GM12878 (cell line): ENCODE results near the gene CASP10.

Experiments used
- ATF7 ChIP-seq: fragments of 450-650 bp; IDR thresholded peaks from 2 replicates; pipeline ENCODE4 v1.6.1; 2016; ENCODE audit warnings: low read depth, mild to moderate bottlenecking
- GABPA ChIP-seq: IDR thresholded peaks from 2 replicates; pipeline ENCODE4 v1.6.1; 2014; ENCODE audit warnings: antibody characterized with exemption, low read depth, mild to moderate bottlenecking, inconsistent platforms
- NFYA ChIP-seq: IDR thresholded peaks from 2 replicates; pipeline ENCODE4 v1.6.1; 2011; ENCODE audit warnings: low read depth, mild to moderate bottlenecking, low read length, improper control_type of control experiment, borderline replicate concordance
- NKRF ChIP-seq: fragments of 450-650 bp; conservative IDR thresholded peaks from 2 replicates; pipeline ENCODE4 v1.6.1; 2017; ENCODE audit warnings: mild to moderate bottlenecking, moderate library complexity
- POLR2AphosphoS2 ChIP-seq: IDR thresholded peaks from 2 replicates; pipeline ENCODE4 v1.6.1; 2011; ENCODE audit warnings: low read depth, mild to moderate bottlenecking, low read length, improper control_type of control experiment, moderate library complexity
- POLR2AphosphoS5 ChIP-seq: IDR thresholded peaks from 2 replicates; pipeline ENCODE4 v1.6.1; 2011; ENCODE audit warnings: mild to moderate bottlenecking, low read length, inconsistent platforms
- YY1 ChIP-seq: IDR thresholded peaks from 2 replicates; pipeline ENCODE4 v1.6.1; 2011; ENCODE audit warnings: low read depth, mild to moderate bottlenecking, low read length
- ZNF274 ChIP-seq: IDR thresholded peaks from one replicate; pipeline ENCODE4 v1.8.0; 2011; ENCODE audit not compliant: insufficient read length, insufficient read depth
- TF ChIP-seq, protein P1 (sequence below), 3 experiments: IDR thresholded peaks in 2 of 3; conservative IDR thresholded peaks in 1 of 3; 2 replicates each; pipeline ENCODE4 v1.5.1; 2011; ENCODE audit warnings: low read depth in 3 of 3, low read length in 3 of 3, mild to moderate bottlenecking in 3 of 3, control low read depth in 2 of 3, moderate library complexity in 2 of 3, inconsistent platforms in 1 of 3, mixed read lengths in 1 of 3; ENCODE audit not compliant: control insufficient read depth in 2 of 3, insufficient read depth in 1 of 3; ENCODE audit errors: extremely low read depth in 1 of 3
- TF ChIP-seq, protein P2 (sequence below): IDR thresholded peaks from 2 replicates; pipeline ENCODE4 v1.6.1; 2011; ENCODE audit warnings: low read depth, mild to moderate bottlenecking, low read length, moderate library complexity, borderline replicate concordance; ENCODE audit errors: extremely low read depth

- TF ChIP-seq, protein P1, sequence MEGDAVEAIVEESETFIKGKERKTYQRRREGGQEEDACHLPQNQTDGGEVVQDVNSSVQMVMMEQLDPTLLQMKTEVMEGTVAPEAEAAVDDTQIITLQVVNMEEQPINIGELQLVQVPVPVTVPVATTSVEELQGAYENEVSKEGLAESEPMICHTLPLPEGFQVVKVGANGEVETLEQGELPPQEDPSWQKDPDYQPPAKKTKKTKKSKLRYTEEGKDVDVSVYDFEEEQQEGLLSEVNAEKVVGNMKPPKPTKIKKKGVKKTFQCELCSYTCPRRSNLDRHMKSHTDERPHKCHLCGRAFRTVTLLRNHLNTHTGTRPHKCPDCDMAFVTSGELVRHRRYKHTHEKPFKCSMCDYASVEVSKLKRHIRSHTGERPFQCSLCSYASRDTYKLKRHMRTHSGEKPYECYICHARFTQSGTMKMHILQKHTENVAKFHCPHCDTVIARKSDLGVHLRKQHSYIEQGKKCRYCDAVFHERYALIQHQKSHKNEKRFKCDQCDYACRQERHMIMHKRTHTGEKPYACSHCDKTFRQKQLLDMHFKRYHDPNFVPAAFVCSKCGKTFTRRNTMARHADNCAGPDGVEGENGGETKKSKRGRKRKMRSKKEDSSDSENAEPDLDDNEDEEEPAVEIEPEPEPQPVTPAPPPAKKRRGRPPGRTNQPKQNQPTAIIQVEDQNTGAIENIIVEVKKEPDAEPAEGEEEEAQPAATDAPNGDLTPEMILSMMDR (IDR thresholded peaks at IDR 0.05 in 2 of 3, conservative IDR thresholded peaks at IDR 0.05 in 1 of 3; ENCODE audit: control insufficient read depth in 2 of 3, extremely low read depth in 1 of 3, insufficient read depth in 1 of 3, low read depth in 3 of 3, low read length in 3 of 3) = no peak
- TF ChIP-seq GABPA (no peak), POLR2AphosphoS5 (no peak), POLR2AphosphoS2 (no peak), YY1 (no peak), ATF7 (no peak), NKRF (no peak), NFYA (no peak), ZNF274 (no peak)
- TF ChIP-seq, protein P2, sequence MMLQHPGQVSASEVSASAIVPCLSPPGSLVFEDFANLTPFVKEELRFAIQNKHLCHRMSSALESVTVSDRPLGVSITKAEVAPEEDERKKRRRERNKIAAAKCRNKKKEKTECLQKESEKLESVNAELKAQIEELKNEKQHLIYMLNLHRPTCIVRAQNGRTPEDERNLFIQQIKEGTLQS = no peak
Observed at GRCh38 chr2:201196003-201196402, 13.1 kb downstream of the CASP10 start.
